ENCODE measurements around the gene SPC24.
"Not testable (repeated sequence)": the region's sequence is repeated elsewhere in the genome, so short reads cannot be mapped to it uniquely, and the experiment has no call there.

SPC24 gene

GRCh38 chr19:11100049-11100448 lies 55.5 kb downstream of the SPC24 start:
- Histone ChIP-seq H3K27ac (ENCODE audit: low read depth, low read length, poor library complexity, severe bottlenecking) (no peak overlapping the region), H3F3A (ENCODE audit: insufficient read depth, low read length) (0 out of 2 replicates have a peak, but pooled peaks cover 4% of the 10 kb centered on the region), H4K20me1 (ENCODE audit: insufficient read depth, low read length) (0 out of 2 replicates have a peak, but pooled peaks cover 3% of the 10 kb centered on the region), H3K4me3 (ENCODE audit: low read depth, low read length, poor library complexity, severe bottlenecking) (no peak overlapping the region), H3K9me3 (ENCODE audit: low read length) (no peaks in the 10 kb centered on the region), H3K4me2 (ENCODE audit: low read length) (no peak overlapping the region), H3K36me3 (ENCODE audit: insufficient read depth, low read length) (peaks cover 94% of the 10 kb centered on the region), H3K79me2 (ENCODE audit: insufficient read depth, low read length) (peaks cover 48% of the 10 kb centered on the region), H3K4me1 (ENCODE audit: insufficient read depth, low read length, severe bottlenecking) (peaks cover under 1% of the 10 kb centered on the region), H3K9ac (ENCODE audit: low read length) (no peak overlapping the region), H2AFZ (ENCODE audit: low read length) (no peak overlapping the region), H3K27me3 (ENCODE audit: insufficient read depth, low read length) (no peaks in the 10 kb centered on the region), H3K9me2 (ENCODE audit: low read depth, low read length) (no peaks in the 10 kb centered on the region)
- no peak for TF ChIP-seq EZH2 (IDR thresholded peaks at IDR 0.05; ENCODE audit: borderline replicate concordance, low read length)
- TF ChIP-seq, protein P1, sequence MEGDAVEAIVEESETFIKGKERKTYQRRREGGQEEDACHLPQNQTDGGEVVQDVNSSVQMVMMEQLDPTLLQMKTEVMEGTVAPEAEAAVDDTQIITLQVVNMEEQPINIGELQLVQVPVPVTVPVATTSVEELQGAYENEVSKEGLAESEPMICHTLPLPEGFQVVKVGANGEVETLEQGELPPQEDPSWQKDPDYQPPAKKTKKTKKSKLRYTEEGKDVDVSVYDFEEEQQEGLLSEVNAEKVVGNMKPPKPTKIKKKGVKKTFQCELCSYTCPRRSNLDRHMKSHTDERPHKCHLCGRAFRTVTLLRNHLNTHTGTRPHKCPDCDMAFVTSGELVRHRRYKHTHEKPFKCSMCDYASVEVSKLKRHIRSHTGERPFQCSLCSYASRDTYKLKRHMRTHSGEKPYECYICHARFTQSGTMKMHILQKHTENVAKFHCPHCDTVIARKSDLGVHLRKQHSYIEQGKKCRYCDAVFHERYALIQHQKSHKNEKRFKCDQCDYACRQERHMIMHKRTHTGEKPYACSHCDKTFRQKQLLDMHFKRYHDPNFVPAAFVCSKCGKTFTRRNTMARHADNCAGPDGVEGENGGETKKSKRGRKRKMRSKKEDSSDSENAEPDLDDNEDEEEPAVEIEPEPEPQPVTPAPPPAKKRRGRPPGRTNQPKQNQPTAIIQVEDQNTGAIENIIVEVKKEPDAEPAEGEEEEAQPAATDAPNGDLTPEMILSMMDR (IDR thresholded peaks at IDR 0.05; ENCODE audit: low read length): no peak

- TF ChIP-seq EZH2 (IDR thresholded peaks at IDR 0.05; ENCODE audit: borderline replicate concordance, low read length): no peak
- Histone ChIP-seq H3K27me3 (ENCODE audit: insufficient read depth, low read length) (no peaks in the 10 kb centered on the region), H3K4me1 (ENCODE audit: insufficient read depth, low read length, severe bottlenecking) (peaks cover 9% of the 10 kb centered on the region), H3K4me3 (ENCODE audit: low read depth, low read length, poor library complexity, severe bottlenecking) (no peak overlapping the region), H4K20me1 (ENCODE audit: insufficient read depth, low read length) (0 out of 2 replicates have a peak, but pooled peaks cover 3% of the 10 kb centered on the region), H3K9ac (ENCODE audit: low read length) (no peak overlapping the region), H3F3A (ENCODE audit: insufficient read depth, low read length) (0 out of 2 replicates have a peak, but pooled peaks cover 4% of the 10 kb centered on the region), H3K9me3 (ENCODE audit: low read length) (no peaks in the 10 kb centered on the region), H3K9me2 (ENCODE audit: low read depth, low read length) (no peaks in the 10 kb centered on the region), H3K79me2 (ENCODE audit: insufficient read depth, low read length) (peaks cover 59% of the 10 kb centered on the region), H3K4me2 (ENCODE audit: low read length) (no peak overlapping the region), H3K27ac (ENCODE audit: low read depth, low read length, poor library complexity, severe bottlenecking) (no peak overlapping the region), H3K36me3 (ENCODE audit: insufficient read depth, low read length) (peaks cover 94% of the 10 kb centered on the region), H2AFZ (ENCODE audit: low read length) (no peak overlapping the region)
Measured at GRCh38 chr19:11098861-11099260, 56.7 kb downstream of the SPC24 start.

DNA sequence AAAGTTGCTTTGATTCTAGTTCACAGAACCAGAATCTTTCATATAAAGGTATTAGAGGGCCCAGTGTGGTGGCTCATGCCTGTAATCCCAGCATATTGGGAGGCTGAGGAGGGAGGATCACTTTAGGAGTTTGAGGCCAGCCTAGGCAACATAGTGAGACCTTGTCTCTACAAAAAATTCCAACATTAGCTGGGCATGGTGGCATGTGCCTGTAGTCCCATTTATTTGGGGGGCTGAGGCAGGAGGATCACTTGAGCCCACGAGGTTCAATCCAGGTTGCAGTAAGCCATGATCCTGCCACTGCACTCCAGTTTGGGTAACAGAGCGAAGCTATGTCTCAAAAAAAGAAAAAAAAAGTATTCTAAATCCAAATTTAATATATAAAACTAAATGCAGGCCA lies 57.3 kb downstream of the SPC24 start:
- Histone ChIP-seq H3K79me2 (ENCODE audit: insufficient read depth, low read length) (peaks cover 65% of the 10 kb centered on the region), H2AFZ (ENCODE audit: low read length) (no peak overlapping the region), H3F3A (ENCODE audit: insufficient read depth, low read length) (0 out of 2 replicates have a peak, but pooled peaks cover 4% of the 10 kb centered on the region), H4K20me1 (ENCODE audit: insufficient read depth, low read length) (0 out of 2 replicates have a peak, but pooled peaks cover 3% of the 10 kb centered on the region), H3K9me3 (ENCODE audit: low read length) (no peaks in the 10 kb centered on the region), H3K27ac (ENCODE audit: low read depth, low read length, poor library complexity, severe bottlenecking) (no peak overlapping the region), H3K4me1 (ENCODE audit: insufficient read depth, low read length, severe bottlenecking) (peaks cover 14% of the 10 kb centered on the region), H3K4me2 (ENCODE audit: low read length) (no peak overlapping the region), H3K9ac (ENCODE audit: low read length) (no peak overlapping the region), H3K9me2 (ENCODE audit: low read depth, low read length) (no peaks in the 10 kb centered on the region), H3K4me3 (ENCODE audit: low read depth, low read length, poor library complexity, severe bottlenecking) (no peak overlapping the region), H3K36me3 (ENCODE audit: insufficient read depth, low read length) (peaks cover 94% of the 10 kb centered on the region), H3K27me3 (ENCODE audit: insufficient read depth, low read length) (no peaks in the 10 kb centered on the region)
- no peak for TF ChIP-seq EZH2 (IDR thresholded peaks at IDR 0.05; ENCODE audit: borderline replicate concordance, low read length)
- TF ChIP-seq, protein P1 (IDR thresholded peaks at IDR 0.05; ENCODE audit: low read length): no peak

GRCh38 chr19:11097367-11097766 lies 58.2 kb downstream of the SPC24 start:
- not testable (repeated sequence) for H3K27me3 ChIP-seq (ENCODE audit: insufficient read depth, low read length); H3K27ac ChIP-seq (ENCODE audit: low read depth, low read length, poor library complexity, severe bottlenecking); H3K4me3 ChIP-seq (ENCODE audit: low read depth, low read length, poor library complexity, severe bottlenecking); H2AFZ ChIP-seq (ENCODE audit: low read length); H3K9me3 ChIP-seq (ENCODE audit: low read length); H3K4me2 ChIP-seq (ENCODE audit: low read length); H4K20me1 ChIP-seq (ENCODE audit: insufficient read depth, low read length); H3K9ac ChIP-seq (ENCODE audit: low read length); H3K9me2 ChIP-seq (ENCODE audit: low read depth, low read length); H3F3A ChIP-seq (ENCODE audit: insufficient read depth, low read length)
- H3K79me2 ChIP-seq (ENCODE audit: insufficient read depth, low read length): peaks cover 74% of the 10 kb centered on the region
- H3K36me3 ChIP-seq (ENCODE audit: insufficient read depth, low read length): peaks cover 94% of the 10 kb centered on the region
- peaks cover 22% of the 10 kb centered on the region for H3K4me1 ChIP-seq (ENCODE audit: insufficient read depth, low read length, severe bottlenecking)
